HepG2 (cell line): ENCODE data around the gene DLL3. TPM values are rescaled to one million over a fixed set of nuclear protein-coding genes. Genes with fewer than 3 reads are reported as not detected.

ENCODE experiments used
- ADNP ChIP-seq: sonication (generic); formaldehyde crosslinking; IDR thresholded peaks from 2 replicates; pipeline ENCODE4 v1.4.0; 2020; ENCODE audit warnings: missing genetic modification reagents
- CEBPG ChIP-seq: IDR thresholded peaks from 2 replicates; pipeline ENCODE4 v1.6.1; 2016
- FOXP1 ChIP-seq, 2 experiments: fragments of 450-650 bp in 1 of 2; IDR thresholded peaks; 2 replicates each; pipeline ENCODE4 v1.6.1; 2017 to 2018; ENCODE audit warnings: antibody characterized with exemption in 1 of 2
- HMG20A ChIP-seq: IDR thresholded peaks from 2 replicates; pipeline ENCODE4 v1.6.1; 2016; ENCODE audit warnings: borderline replicate concordance
- HNRNPK ChIP-seq: fragments of 200-400 bp; formaldehyde crosslinking; IDR thresholded peaks from 2 replicates; pipeline ENCODE4 v1.6.1; 2018; ENCODE audit warnings: low read length, low read depth, moderate library complexity, mild to moderate bottlenecking; ENCODE audit not compliant: poor library complexity, severe bottlenecking
- IRF2 ChIP-seq: IDR thresholded peaks from 2 replicates; pipeline ENCODE4 v1.6.1; 2018; ENCODE audit warnings: missing genetic modification reagents, missing compliant biosample characterization
- JUNB ChIP-seq: sonication (generic); formaldehyde crosslinking; IDR thresholded peaks from 2 replicates; pipeline ENCODE4 v1.8.0; 2022; ENCODE audit warnings: missing genetic modification reagents, mild to moderate bottlenecking, borderline replicate concordance
- KDM6A ChIP-seq: IDR thresholded peaks from 2 replicates; pipeline ENCODE4 v1.6.1; 2016; ENCODE audit warnings: low read depth
- MAFF ChIP-seq: IDR thresholded peaks from 2 replicates; pipeline ENCODE4 v1.6.1; 2011; ENCODE audit warnings: low read depth, low read length, improper control_type of control experiment
- MTF1 ChIP-seq: sonication (generic); formaldehyde crosslinking; IDR thresholded peaks from 2 replicates; pipeline ENCODE4 v1.5.0; 2020; ENCODE audit warnings: missing genetic modification reagents
- MXD4 ChIP-seq: IDR thresholded peaks from 2 replicates; pipeline ENCODE4 v1.6.1; 2016; ENCODE audit warnings: mild to moderate bottlenecking, missing biosample characterization, missing genetic modification reagents
- NFYB ChIP-seq: sonication (generic); formaldehyde crosslinking; IDR thresholded peaks from 2 replicates; pipeline ENCODE4 v1.4.0; 2020; ENCODE audit warnings: missing genetic modification reagents
- SMARCE1 ChIP-seq: fragments of 450-650 bp; IDR thresholded peaks from 2 replicates; pipeline ENCODE4 v1.6.1; 2017; ENCODE audit warnings: borderline replicate concordance
- SMC3 ChIP-seq: IDR thresholded peaks from 2 replicates; pipeline ENCODE4 v1.6.1; 2011; ENCODE audit warnings: low read length, improper control_type of control experiment
- SUZ12 ChIP-seq: fragments of 150-350 bp; IDR thresholded peaks from 2 replicates; pipeline ENCODE4 v1.6.1; 2014; ENCODE audit warnings: low read depth, low read length
- TRIM22 ChIP-seq: fragments of 450-650 bp; IDR thresholded peaks from 2 replicates; pipeline ENCODE4 v1.6.1; 2017
- ZFP41 ChIP-seq: sonication (generic); formaldehyde crosslinking; IDR thresholded peaks from 2 replicates; pipeline ENCODE4 v1.4.0; 2020; ENCODE audit warnings: mild to moderate bottlenecking, missing genetic modification reagents, borderline replicate concordance
- ZHX1 ChIP-seq: sonication (generic); formaldehyde crosslinking; IDR thresholded peaks from 2 replicates; pipeline ENCODE4 v1.8.1; 2022; ENCODE audit warnings: low read depth, mild to moderate bottlenecking, missing genetic modification reagents
- ZNF121 ChIP-seq: sonication (generic); formaldehyde crosslinking; IDR thresholded peaks from 2 replicates; pipeline ENCODE4 v1.5.0; 2020; ENCODE audit warnings: mild to moderate bottlenecking, missing genetic modification reagents
- ZNF75D ChIP-seq: sonication (generic); formaldehyde crosslinking; IDR thresholded peaks from 2 replicates; pipeline ENCODE4 v1.8.1; 2023; ENCODE audit warnings: missing genetic modification reagents, mild to moderate bottlenecking, borderline replicate concordance
- ZNF891 ChIP-seq: sonication (generic); formaldehyde crosslinking; IDR thresholded peaks from 2 replicates; pipeline ENCODE4 v1.5.0; 2020; ENCODE audit warnings: mild to moderate bottlenecking, missing genetic modification reagents
- polyA plus RNA-seq, 8 experiments: library from polyadenylated mRNA; depleted of rRNA in 3 of 8; stranded (reverse) in 7 of 8; unstranded in 1 of 8; fragments of >200 nt; fragmentation: Illumina TruSeq in 4 of 8; extraction: Trizol in 4 of 8; gene quantifications; 2 replicates each; pipeline versions ENCODE4 v1.2.1 to v1.2.3, GENCODE V29; 2011 to 2016; ENCODE audit warnings: low read depth in 4 of 8, missing spikeins in 1 of 8, mixed read lengths in 1 of 8; ENCODE audit not compliant: insufficient read depth in 1 of 8
- total RNA-seq, 5 experiments: library from RNA; depleted of rRNA; stranded (reverse); fragments of >200 nt; fragmentation: Illumina TruSeq; extraction: Trizol; gene quantifications; 2 replicates each; pipeline ENCODE4 v1.2.3, GENCODE V29; 2016; ENCODE audit warnings: low read depth in 1 of 5
- TF ChIP-seq, protein P1 (sequence below): sonication (generic); formaldehyde crosslinking; IDR thresholded peaks from 2 replicates; pipeline ENCODE4 v1.4.0; 2020; ENCODE audit warnings: low read depth, missing genetic modification reagents

Gene DLL3
- total and polyA plus RNA-seq, 2 of the 13 experiments (the other 11 are each of a cell fraction or from before 2014, with no cell fraction given), result 0.35 to 0.55 TPM

DNA sequence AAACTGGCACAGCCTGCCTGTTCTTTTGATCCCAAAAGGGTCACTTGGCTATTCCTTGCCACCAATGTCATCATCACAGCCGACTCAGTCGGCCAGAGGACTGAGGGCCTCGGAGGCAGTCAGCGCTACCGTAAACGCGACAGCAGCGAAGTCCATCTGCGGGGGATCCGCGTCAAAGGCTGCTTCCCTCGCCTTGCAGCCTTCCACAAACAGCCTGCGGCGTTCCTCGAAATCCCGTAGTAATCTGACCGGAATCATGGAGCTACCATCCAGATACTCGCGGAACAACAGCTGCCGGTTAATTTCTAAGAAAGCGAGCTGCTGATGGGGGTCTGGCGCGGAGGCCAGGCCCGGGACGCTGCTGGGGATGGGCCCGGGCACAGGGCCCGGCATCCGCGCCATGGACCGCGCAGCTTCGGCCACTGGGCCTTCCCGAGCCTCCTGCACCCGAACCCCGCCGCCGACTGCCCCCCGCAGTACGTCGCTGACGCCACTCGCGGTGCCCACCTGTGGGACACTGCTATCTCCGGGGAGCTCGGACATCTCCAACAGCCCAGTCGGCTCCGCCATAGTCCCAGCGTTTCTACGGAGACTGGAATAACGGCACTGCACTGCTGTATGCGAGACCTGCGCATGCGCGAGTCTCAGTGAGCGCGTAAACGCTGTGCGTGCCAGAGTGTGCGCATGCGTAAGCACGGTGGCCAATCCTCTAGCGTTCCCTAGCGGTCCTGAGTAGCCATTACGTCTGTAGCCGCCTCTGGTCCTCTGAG is 33.7 kb downstream of the DLL3 start, which contains the start of gene EID2B (continued):
- TF ChIP-seq, protein P1, sequence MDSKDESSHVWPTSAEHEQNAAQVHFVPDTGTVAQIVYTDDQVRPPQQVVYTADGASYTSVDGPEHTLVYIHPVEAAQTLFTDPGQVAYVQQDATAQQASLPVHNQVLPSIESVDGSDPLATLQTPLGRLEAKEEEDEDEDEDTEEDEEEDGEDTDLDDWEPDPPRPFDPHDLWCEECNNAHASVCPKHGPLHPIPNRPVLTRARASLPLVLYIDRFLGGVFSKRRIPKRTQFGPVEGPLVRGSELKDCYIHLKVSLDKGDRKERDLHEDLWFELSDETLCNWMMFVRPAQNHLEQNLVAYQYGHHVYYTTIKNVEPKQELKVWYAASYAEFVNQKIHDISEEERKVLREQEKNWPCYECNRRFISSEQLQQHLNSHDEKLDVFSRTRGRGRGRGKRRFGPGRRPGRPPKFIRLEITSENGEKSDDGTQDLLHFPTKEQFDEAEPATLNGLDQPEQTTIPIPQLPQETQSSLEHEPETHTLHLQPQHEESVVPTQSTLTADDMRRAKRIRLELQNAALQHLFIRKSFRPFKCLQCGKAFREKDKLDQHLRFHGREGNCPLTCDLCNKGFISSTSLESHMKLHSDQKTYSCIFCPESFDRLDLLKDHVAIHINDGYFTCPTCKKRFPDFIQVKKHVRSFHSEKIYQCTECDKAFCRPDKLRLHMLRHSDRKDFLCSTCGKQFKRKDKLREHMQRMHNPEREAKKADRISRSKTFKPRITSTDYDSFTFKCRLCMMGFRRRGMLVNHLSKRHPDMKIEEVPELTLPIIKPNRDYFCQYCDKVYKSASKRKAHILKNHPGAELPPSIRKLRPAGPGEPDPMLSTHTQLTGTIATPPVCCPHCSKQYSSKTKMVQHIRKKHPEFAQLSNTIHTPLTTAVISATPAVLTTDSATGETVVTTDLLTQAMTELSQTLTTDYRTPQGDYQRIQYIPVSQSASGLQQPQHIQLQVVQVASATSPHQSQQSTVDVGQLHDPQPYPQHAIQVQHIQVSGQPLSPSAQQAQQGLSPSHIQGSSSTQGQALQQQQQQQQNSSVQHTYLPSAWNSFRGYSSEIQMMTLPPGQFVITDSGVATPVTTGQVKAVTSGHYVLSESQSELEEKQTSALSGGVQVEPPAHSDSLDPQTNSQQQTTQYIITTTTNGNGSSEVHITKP (CRISPR knock-in tag), result no peak; the same call in 1 of the 2 replicates
- TF ChIP-seq IRF2 (CRISPR knock-in tag), result 0 out of 2 replicates have a peak, but pooled peaks have one; percentile 50
- TF ChIP-seq ZFP41, result no peak
- TF ChIP-seq ZNF891 (CRISPR knock-in tag), result peak; percentile 83
- no peak for TF ChIP-seq HNRNPK
- peak; percentile 22; the same call in 1 of the 2 replicates for TF ChIP-seq NFYB
- no peak for TF ChIP-seq JUNB (CRISPR knock-in tag)
- TF ChIP-seq TRIM22, result no peak
- no peak; the same call in 1 of the 2 replicates for TF ChIP-seq MAFF
- TF ChIP-seq SMC3, result peak; percentile 69
- no peak for TF ChIP-seq SUZ12
- 0 out of 2 replicates have a peak, but pooled peaks have one; percentile 1 for TF ChIP-seq ZHX1 (CRISPR knock-in tag)
- no peak for TF ChIP-seq KDM6A (CRISPR knock-in tag)
- peak; percentile 48; the same call in 1 of the 2 replicates for TF ChIP-seq MXD4 (CRISPR knock-in tag)
- TF ChIP-seq MTF1 (CRISPR knock-in tag), result no peak
- TF ChIP-seq ADNP, result no peak
- no peak for TF ChIP-seq SMARCE1
- TF ChIP-seq CEBPG (CRISPR knock-in tag), result peak; percentile 12; the same call in 1 of the 2 replicates
- no peak for TF ChIP-seq FOXP1 (IDR thresholded peaks at IDR 0.05)
- TF ChIP-seq FOXP1 (CRISPR knock-in tag; IDR thresholded peaks at IDR 0.05), result no peak
- peak; percentile 65; the same call in 1 of the 2 replicates for TF ChIP-seq ZNF121
- TF ChIP-seq HMG20A (CRISPR knock-in tag), result no peak
- no peak for TF ChIP-seq ZNF75D (CRISPR knock-in tag)
